IMR-90 (cell line): ENCODE results near the gene GANC. TPM values are rescaled to one million over a fixed set of nuclear protein-coding genes. Genes with fewer than 3 reads are reported as not detected.

Source experiments
- ATAC-seq: fragments of 200-7000 bp; cut with Tn5 transposase; 2 replicates; pipeline ENCODE4 v1.9.1; 2020; ENCODE audit warnings: low read depth, mild to moderate bottlenecking, moderate library complexity
- BruUV-seq: library from RNA; stranded (reverse); fragments of 400-500 nt; replicated peaks from 2 replicates; lab custom pipeline; 2021; lab: Mats Ljungman, UMichigan
- CTCF ChIA-PET: fragments of 300-600 bp; formaldehyde crosslinking; extraction: SDS; loops from one replicate; lab custom pipeline; 2021; ENCODE audit warnings: antibody characterized with exemption; lab: Yijun Ruan, JAX
- POLR2A ChIA-PET: fragments of 300-600 bp; sonication (Branson Sonifier 250); formaldehyde crosslinking; loops from one replicate; lab custom pipeline; 2022; ENCODE audit warnings: antibody characterized with exemption; ENCODE audit not compliant: unreplicated experiment; lab: Charles Lee
- DNase-seq: peaks from one replicate; pipeline ENCODE4 v3.0.0; 2013
- H2AFZ ChIP-seq: replicated peaks from 2 replicates; pipeline ENCODE3; 2013; ENCODE audit warnings: low read length, mild to moderate bottlenecking; ENCODE audit not compliant: poor library complexity
- H2AK5ac ChIP-seq: 2 replicates; pipeline ENCODE4 v1.6.1; 2013; ENCODE audit warnings: low read depth, low read length, inconsistent platforms
- H2AK9ac ChIP-seq: replicated peaks from 2 replicates; pipeline ENCODE3; 2013; ENCODE audit warnings: mild to moderate bottlenecking, low read depth, low read length, moderate library complexity; ENCODE audit not compliant: poor library complexity
- H2BK120ac ChIP-seq: 2 replicates; pipeline ENCODE4 v1.6.1; 2013; ENCODE audit warnings: low read depth, low read length, inconsistent platforms
- H2BK15ac ChIP-seq: 3 replicates; pipeline ENCODE4 v1.6.1; 2013; ENCODE audit warnings: low read depth, low read length, inconsistent platforms
- H2BK20ac ChIP-seq: 2 replicates; pipeline ENCODE4 v1.6.1; 2013; ENCODE audit warnings: low read depth, mild to moderate bottlenecking, inconsistent platforms, low read length, moderate library complexity
- H2BK5ac ChIP-seq: 2 replicates; pipeline ENCODE4 v1.6.1; 2013; ENCODE audit warnings: mild to moderate bottlenecking, low read depth, low read length, inconsistent platforms; ENCODE audit not compliant: poor library complexity, severe bottlenecking
- H3K14ac ChIP-seq: replicated peaks from 2 replicates; pipeline ENCODE4 v1.6.1; 2013; ENCODE audit warnings: low read depth, low read length, inconsistent platforms
- H3K18ac ChIP-seq: 2 replicates; pipeline ENCODE4 v1.6.1; 2013; ENCODE audit warnings: low read depth, low read length, control low read depth
- H3K23ac ChIP-seq: 2 replicates; pipeline ENCODE4 v1.6.1; 2013; ENCODE audit warnings: low read depth, low read length, inconsistent platforms
- H3K27ac ChIP-seq: 2 replicates; pipeline ENCODE4 v1.5.1; 2013; ENCODE audit warnings: mild to moderate bottlenecking, control low read depth, low read length; ENCODE audit not compliant: insufficient read depth
- H3K27me3 ChIP-seq: 2 replicates; pipeline ENCODE4 v1.6.1; 2013; ENCODE audit warnings: low read length; ENCODE audit not compliant: control insufficient read depth, insufficient read depth
- H3K36me3 ChIP-seq: 2 replicates; pipeline ENCODE4 v1.6.1; 2013; ENCODE audit warnings: low read length, mixed read lengths; ENCODE audit not compliant: control insufficient read depth, insufficient read depth
- H3K4ac ChIP-seq: 2 replicates; pipeline ENCODE4 v1.6.1; 2013; ENCODE audit warnings: low read depth, low read length, inconsistent platforms
- H3K4me1 ChIP-seq: 2 replicates; pipeline ENCODE4 v1.6.1; 2013; ENCODE audit warnings: low read length, mixed read lengths; ENCODE audit not compliant: control insufficient read depth, insufficient read depth
- H3K4me2 ChIP-seq: 2 replicates; pipeline ENCODE4 v1.6.1; 2013; ENCODE audit warnings: low read depth, mild to moderate bottlenecking, control low read depth, low read length, moderate library complexity
- H3K4me3 ChIP-seq: 2 replicates; pipeline ENCODE4 v1.5.1; 2013; ENCODE audit warnings: low read depth, mild to moderate bottlenecking, control low read depth, low read length, moderate library complexity; ENCODE audit not compliant: insufficient read depth
- H3K56ac ChIP-seq: 2 replicates; pipeline ENCODE4 v1.6.1; 2013; ENCODE audit warnings: low read length, inconsistent platforms; ENCODE audit not compliant: insufficient read depth; ENCODE audit errors: extremely low read depth
- H3K79me1 ChIP-seq, 2 experiments: 2 replicates each; pipeline ENCODE4 v1.6.1; 2013; ENCODE audit warnings: low read length in 2 of 2, inconsistent platforms in 1 of 2, low read depth in 1 of 2
- H3K9ac ChIP-seq: 2 replicates; pipeline ENCODE4 v1.6.1; 2013; ENCODE audit warnings: low read depth, low read length, control low read depth
- H3K9me1 ChIP-seq: 2 replicates; pipeline ENCODE4 v1.6.1; 2013; ENCODE audit warnings: low read length, inconsistent platforms; ENCODE audit not compliant: insufficient read depth
- H3K9me3 ChIP-seq: 2 replicates; pipeline ENCODE4 v1.6.1; 2013; ENCODE audit warnings: low read length; ENCODE audit not compliant: control insufficient read depth, insufficient read depth
- H4K20me1 ChIP-seq: 2 replicates; pipeline ENCODE4 v1.6.1; 2013; ENCODE audit warnings: low read length, inconsistent platforms; ENCODE audit not compliant: insufficient read depth
- H4K5ac ChIP-seq: 2 replicates; pipeline ENCODE4 v1.6.1; 2013; ENCODE audit warnings: mild to moderate bottlenecking, low read depth, low read length, control low read depth
- H4K8ac ChIP-seq, 2 experiments: 2 replicates each; pipeline ENCODE4 v1.6.1; 2013; ENCODE audit warnings: low read depth in 2 of 2, low read length in 2 of 2, control low read depth in 1 of 2, inconsistent platforms in 1 of 2
- H4K91ac ChIP-seq: 2 replicates; pipeline ENCODE4 v1.6.1; 2013; ENCODE audit warnings: low read depth, low read length, inconsistent platforms; ENCODE audit not compliant: insufficient read depth
- CEBPB ChIP-seq: IDR thresholded peaks from 2 replicates; pipeline ENCODE4 v1.6.1; 2012; ENCODE audit warnings: low read depth, low read length, improper control_type of control experiment
- FOS ChIP-seq: fragments of 150-350 bp; IDR thresholded peaks from 2 replicates; pipeline ENCODE4 v1.6.1; 2016; ENCODE audit warnings: low read depth, low read length
- POLR2A ChIP-seq: IDR thresholded peaks from 2 replicates; pipeline ENCODE4 v1.6.1; 2012; ENCODE audit warnings: mild to moderate bottlenecking, low read depth, low read length
- RAD21 ChIP-seq: IDR thresholded peaks from 2 replicates; pipeline ENCODE4 v1.6.1; 2012; ENCODE audit warnings: low read length, improper control_type of control experiment
- USF2 ChIP-seq: fragments of 150-350 bp; IDR thresholded peaks from 2 replicates; pipeline ENCODE4 v1.6.1; 2017; ENCODE audit warnings: mild to moderate bottlenecking, antibody characterized with exemption, low read length, low read depth
- WGBS, 2 experiments: methylation state at CpG; one replicate each; pipeline versions ENCODE4 v1.1.5 to v1.1.7; 2013; ENCODE audit warnings: missing lambda C conversion rate in 2 of 2; ENCODE audit not compliant: insufficient read length in 1 of 2; ENCODE audit errors: extremely low coverage in 2 of 2; 5-methylcytosine and 5-hydroxymethylcytosine counted together
- dilution Hi-C: fragments of 300-500 bp; cut with HindIII; formaldehyde crosslinking; loops from one replicate; pipeline ENCODE4 v1.14.3; 2018; ENCODE audit warnings: low sequenced_read_pairs; ENCODE audit not compliant: unreplicated experiment
- in situ Hi-C: fragments of 300-500 bp; cut with MboI; formaldehyde crosslinking; loops from 3 replicates; pipeline ENCODE4 v1.14.3; 2019; ENCODE audit warnings: low sequenced_read_pairs, inconsistent platforms, mixed read lengths
- intact Hi-C: fragments of 100-400 bp; cut with micrococcal nuclease; formaldehyde crosslinking; loops from 2 replicates; pipeline ENCODE4 v1.10.0; 2022
- polyA plus RNA-seq, 3 experiments: library from polyadenylated mRNA; depleted of rRNA; stranded (reverse); fragments of >200 nt; gene quantifications; 2 replicates each; pipeline ENCODE4 v1.2.3, GENCODE V29; 2012; ENCODE audit warnings: low replicate concordance in 1 of 3
- total RNA-seq: library from RNA; depleted of rRNA; stranded (reverse); fragments of >200 nt; gene quantifications from 2 replicates; pipeline ENCODE4 v1.2.3, GENCODE V29; 2012

The GANC gene
- total and polyA plus RNA-seq, 2 of the 4 experiments (the other 2 are of a cell fraction) = 7.1 to 19.2 TPM

GRCh38 chr15:42373274-42373673 lies 100.3 kb downstream of the GANC start:
- no peak overlapping the region for H2BK5ac ChIP-seq
- no peak overlapping the region for H2BK20ac ChIP-seq
- peaks cover 5% of the 10 kb centered on the region for H3K9me3 ChIP-seq
- no TSS peak for BruUV-seq
- no peak overlapping the region for H3K56ac ChIP-seq
- dilution Hi-C loops = no loop called here
- no peak overlapping the region for H3K18ac ChIP-seq
- no peaks in the 10 kb centered on the region for H4K20me1 ChIP-seq
- no peaks in the 10 kb centered on the region for H3K27me3 ChIP-seq
- no peaks in the 10 kb centered on the region for H3K79me1 ChIP-seq
- no peak overlapping the region for H4K91ac ChIP-seq
- no peak for ATAC-seq
- H2AK9ac ChIP-seq = no peak overlapping the region
- no peak overlapping the region for H2AK5ac ChIP-seq
- DNase-seq = no peak
- no peaks in the 10 kb centered on the region for H3K36me3 ChIP-seq
- CTCF ChIA-PET = no interaction called here
- H3K23ac ChIP-seq = no peak overlapping the region
- no peak overlapping the region for H2BK120ac ChIP-seq
- POLR2A ChIA-PET = no interaction called here
- intact Hi-C loops = no loop called here
- no peaks in the 10 kb centered on the region; the same call in 1 of the 2 replicates for H3K9me1 ChIP-seq
- in situ Hi-C loops = no loop called here
- H2AFZ ChIP-seq = no peak overlapping the region
- H3K9ac ChIP-seq = no peak overlapping the region
- H4K8ac ChIP-seq = no peak overlapping the region
- H3K4me2 ChIP-seq = no peak overlapping the region
- TF ChIP-seq POLR2A (no peak), FOS (no peak), CEBPB (no peak), USF2 (no peak), RAD21 (no peak)
- no peak overlapping the region for H3K4ac ChIP-seq
- H4K5ac ChIP-seq = no peak overlapping the region
- WGBS, 2 experiments = no CpG with 5 or more reads among the region's 1 CpG
- peaks cover 2% of the 10 kb centered on the region; the same call in 1 of the 2 replicates for H3K4me1 ChIP-seq
- H3K4me3 ChIP-seq = no peak overlapping the region
- H3K14ac ChIP-seq = no peak overlapping the region
- no peak overlapping the region for H2BK15ac ChIP-seq
- H3K27ac ChIP-seq = no peak overlapping the region
